HG03469 (cell line): ENCODE measurements around the gene OR51F2.
"Not testable (repeated sequence)": the region's sequence is repeated elsewhere in the genome, so short reads cannot be mapped to it uniquely, and the experiment has no call there.

Source experiments
- ATAC-seq: cut with Tn5 transposase; IDR thresholded peaks from one replicate; pipeline ENCODE4 v1.9.1; 2021; ENCODE audit warnings: mild to moderate bottlenecking, moderate library complexity, moderate number of reproducible peaks; ENCODE audit not compliant: unreplicated experiment

Gene OR51F2

DNA sequence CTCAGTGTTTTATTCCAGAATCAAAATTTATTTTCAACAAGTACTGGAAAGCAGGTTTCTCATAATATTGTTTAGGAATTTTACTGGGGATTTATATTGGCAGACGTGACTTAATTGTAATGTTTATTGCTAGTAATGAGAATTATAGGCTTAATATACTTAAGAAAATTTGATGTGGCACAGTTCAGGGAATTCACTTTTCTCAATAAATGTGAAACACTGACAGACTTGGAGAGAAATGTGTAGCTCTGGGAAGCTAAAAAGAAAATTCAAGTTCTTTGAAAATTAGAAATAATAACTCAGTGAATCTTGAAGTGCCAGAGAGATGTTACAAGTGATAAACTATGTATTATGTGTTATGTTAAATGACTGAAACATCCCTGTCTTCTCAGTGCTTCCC is at the start of gene OR51F2:
Gene OR51F2 (plus strand): TSS at position 301 of the 400 bp plus-strand sequence. CDS start 101 bp downstream, outside the sequence.
- no peak for ATAC-seq

GRCh38 chr11:4782454-4782853 is 38.7 kb upstream of the OR51F2 start:
- ATAC-seq: no peak

- no peak for ATAC-seq
These were observed 23.9 kb upstream of the OR51F2 start for GRCh38 chr11:4797206-4797605.

- no peak for ATAC-seq
These were observed 22.5 kb upstream of the OR51F2 start for GRCh38 chr11:4798427-4799183.

DNA sequence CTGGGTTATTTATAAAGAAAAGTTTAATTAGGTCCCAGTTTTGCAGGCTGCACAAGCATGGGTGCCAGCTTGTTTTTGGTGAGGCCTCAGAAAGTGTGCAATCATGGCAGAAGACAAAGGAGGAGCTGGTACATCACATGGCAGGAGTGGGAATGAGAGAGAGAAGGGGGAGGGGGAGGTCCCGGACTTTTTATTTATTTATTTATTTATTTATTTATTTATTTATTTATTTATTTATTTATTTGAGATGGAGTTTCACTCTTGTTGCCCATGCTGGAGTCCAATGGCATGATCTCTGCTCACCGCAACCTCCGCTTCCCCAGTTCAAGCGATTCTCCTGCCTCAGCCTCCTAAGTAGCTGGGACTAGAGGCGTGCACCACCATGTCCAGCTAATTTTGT is 19.8 kb upstream of the OR51F2 start:
- ATAC-seq: not testable (repeated sequence)

- no peak for ATAC-seq
These were observed 16.8 kb upstream of the OR51F2 start, which contains the start of gene OR52R1 for GRCh38 chr11:4804280-4804679. TSS of gene OR52R1 (minus strand) at chr11:4804380. CDS start at chr11:4804380, 0 bp downstream.

- no peak for ATAC-seq
These were observed 12.6 kb upstream of the OR51F2 start for GRCh38 chr11:4808476-4808875.

GRCh38 chr11:4809246-4809645 is 11.9 kb upstream of the OR51F2 start:
- ATAC-seq: no peak

DNA sequence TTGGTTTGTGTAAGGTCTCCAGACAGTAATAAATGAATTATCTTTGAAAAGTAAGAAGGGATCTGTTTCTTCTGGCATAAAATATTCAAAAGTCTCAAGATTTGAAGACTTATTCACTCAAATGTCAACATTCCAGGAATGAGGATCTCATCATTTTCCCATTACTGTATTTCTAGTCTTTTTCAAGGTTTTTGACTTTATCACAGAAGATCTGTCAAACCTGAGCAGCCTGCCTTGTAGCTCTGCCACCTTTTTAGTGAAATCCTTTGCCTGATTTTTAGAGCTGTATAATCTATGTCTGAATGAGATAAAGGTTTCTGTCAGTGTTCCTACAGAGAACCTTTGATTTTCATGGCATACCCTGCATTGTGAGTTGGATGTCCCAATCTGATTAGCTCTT is 4.0 kb downstream of the OR51F2 start:
- ATAC-seq: no peak

GRCh38 chr11:4826425-4826824 is 5.3 kb downstream of the OR51F2 start:
- no peak for ATAC-seq

DNA sequence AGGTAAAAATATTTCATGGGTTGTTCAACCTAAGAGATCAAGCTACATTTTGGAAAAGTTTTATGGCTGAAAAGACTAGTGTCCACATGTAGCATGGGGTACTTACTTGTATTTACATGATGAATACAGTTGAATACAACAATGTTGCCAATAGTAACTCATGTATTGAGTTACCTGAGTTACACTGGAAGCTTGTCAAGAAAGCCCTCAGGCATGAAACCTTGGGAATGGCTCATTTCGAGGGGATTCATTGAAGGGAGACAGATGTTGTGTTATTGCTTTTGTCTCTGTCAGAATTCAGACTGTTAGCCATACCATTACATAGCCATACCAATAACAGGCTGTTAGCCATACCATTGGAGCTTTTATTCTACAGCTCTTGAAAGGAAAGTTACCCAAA is 9.2 kb downstream of the OR51F2 start:
- ATAC-seq: no peak

DNA sequence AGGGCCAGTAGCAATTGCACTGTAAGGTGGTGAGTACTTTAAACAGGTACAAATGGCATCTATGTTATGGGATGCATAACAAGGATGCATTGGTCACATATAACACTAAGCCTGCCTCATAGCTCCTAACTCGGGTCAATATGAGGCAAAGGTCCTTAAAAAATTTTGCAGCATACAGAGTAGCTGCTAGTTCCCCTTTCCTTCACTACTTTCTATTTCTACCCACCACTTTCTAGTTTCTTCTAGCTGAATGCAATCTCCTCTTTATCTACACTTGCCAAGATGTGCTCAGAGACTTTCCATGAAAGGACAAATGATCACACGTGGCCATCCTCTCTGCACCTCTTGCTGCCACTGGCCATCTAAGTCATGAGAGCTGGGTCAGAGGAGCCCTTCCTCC is 9.8 kb downstream of the OR51F2 start:
- no peak for ATAC-seq

DNA sequence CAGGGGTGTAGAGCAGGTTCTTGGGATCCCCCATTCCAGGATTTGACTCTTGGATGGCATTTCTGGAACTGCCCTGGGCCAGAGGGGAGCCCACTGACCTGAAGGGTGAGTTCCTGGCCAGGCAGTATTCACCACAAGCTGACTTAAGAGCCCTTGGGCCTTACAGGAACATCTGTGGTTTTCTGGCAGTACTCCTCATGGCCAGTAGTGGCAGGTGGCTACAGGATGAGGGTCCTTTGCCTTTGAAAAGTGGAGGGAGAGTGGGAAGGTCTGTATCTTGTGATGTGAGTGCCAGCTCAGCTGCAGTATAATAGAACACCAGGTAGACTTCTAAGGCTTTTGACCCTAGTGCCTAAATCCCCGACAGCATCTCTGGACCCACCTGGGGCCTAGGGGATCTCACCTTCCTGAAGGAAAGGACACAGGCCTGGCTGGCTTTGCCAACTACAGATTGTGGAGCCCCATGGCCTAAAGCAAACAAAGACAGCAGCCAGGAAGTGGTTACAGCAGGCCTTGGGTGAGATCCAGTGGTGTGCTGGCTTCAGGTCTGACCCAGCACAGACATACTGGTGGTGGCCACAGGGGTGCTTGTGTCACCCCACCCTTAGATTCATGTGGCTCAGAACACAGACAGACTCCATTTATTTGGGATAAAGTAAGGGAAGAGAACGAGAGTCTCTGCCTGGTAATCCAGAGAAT is 18.9 kb downstream of the OR51F2 start:
- ATAC-seq: no peak

- ATAC-seq: no peak
These were observed 27.9 kb downstream of the OR51F2 start, which contains the start of gene OR51S1 for GRCh38 chr11:4848908-4849532. TSS of gene OR51S1 (minus strand) at chr11:4849208. CDS start at chr11:4849208, 0 bp downstream.

DNA sequence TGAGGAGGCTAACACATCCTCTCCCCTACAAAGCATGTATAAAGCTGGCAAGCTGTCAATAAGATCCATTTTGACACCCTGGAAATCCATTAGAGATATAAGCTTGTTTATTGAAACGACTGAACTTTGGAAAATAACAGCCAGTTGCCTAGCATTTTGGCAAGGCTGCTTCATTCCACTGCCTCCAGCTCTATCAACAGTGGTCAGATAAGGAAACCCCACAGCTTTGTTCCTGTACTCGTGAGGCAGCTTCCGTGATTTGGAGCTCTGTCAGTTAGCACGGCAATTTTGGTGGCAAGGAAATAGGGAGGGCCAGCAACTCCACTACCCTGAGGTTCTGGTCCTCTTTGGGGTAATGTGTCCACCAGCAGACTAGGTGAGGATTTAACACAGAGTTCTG is 29.9 kb downstream of the OR51F2 start:
- ATAC-seq: no peak

- not testable (repeated sequence) for ATAC-seq
These were observed 33.2 kb downstream of the OR51F2 start for GRCh38 chr11:4854286-4854685.

GRCh38 chr11:4862447-4863236 is 41.5 kb downstream of the OR51F2 start:
- no peak for ATAC-seq

DNA sequence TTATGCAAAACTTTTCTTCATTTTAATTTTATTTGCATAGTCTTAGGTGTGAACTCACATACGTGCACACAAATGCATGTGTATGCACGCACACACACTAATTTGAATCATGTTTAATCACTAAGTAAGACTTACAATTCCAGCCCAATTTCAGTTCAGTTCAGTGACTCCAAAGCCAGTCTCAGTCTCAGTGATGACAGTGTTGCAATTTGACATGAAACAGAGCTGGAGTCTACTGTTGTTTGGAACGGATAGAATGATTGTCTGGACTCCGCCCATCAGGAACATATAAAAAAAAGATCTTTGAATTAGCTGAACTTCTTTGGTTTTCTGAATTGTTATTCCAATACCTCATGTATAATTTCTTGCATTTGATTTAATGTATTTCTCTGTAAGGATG is 42.8 kb downstream of the OR51F2 start:
- no peak for ATAC-seq

DNA sequence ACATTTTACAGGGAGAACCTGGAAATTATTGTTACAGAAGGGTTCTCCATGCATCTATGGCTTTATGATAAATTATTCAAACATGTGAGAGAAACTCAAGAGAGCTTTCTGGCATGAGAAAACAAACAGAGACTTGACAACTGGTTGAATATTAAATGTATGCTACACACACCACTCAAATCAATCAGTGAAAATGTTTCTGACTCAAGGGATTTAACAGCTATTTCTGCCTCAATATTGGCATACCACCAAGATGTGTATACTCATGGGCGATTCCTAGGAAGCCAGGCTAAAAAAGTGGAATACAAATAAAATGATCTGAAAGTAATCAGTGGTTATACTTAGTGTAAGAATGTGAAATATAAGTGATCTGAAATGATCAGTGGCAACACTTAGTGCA is 44.7 kb downstream of the OR51F2 start:
- ATAC-seq: no peak
